Jurkat, Clone E6-1 (cell line): Measurements from ENCODE around the gene EVI5.
"Not testable (repeated sequence)": the region's sequence is repeated elsewhere in the genome, so short reads cannot be mapped to it uniquely, and the experiment has no call there.

Experiments used
- DNase-seq: peaks from one replicate; pipeline ENCODE4 v3.0.0-alpha.2; 2011; ENCODE audit warnings: low read depth, low spot score
- H3K4me3 ChIP-seq: 2 replicates; pipeline ENCODE4 v1.5.1; 2011; ENCODE audit warnings: mild to moderate bottlenecking, low read length, control low read depth, moderate library complexity

Gene EVI5

GRCh38 chr1:92708368-92708950 is 76.4 kb downstream of the EVI5 start:
- no peak for DNase-seq
- H3K4me3 ChIP-seq: no peak overlapping the region

GRCh38 chr1:92707709-92708108 is 77.2 kb downstream of the EVI5 start:
- no peak overlapping the region for H3K4me3 ChIP-seq

GRCh38 chr1:92707292-92707691 is 77.6 kb downstream of the EVI5 start:
- no peak for DNase-seq

More at GRCh38 chr1:92707709-92708108, 77.2 kb downstream of the EVI5 start:
- no peak for DNase-seq

GRCh38 chr1:92705446-92705845 is 79.5 kb downstream of the EVI5 start:
- no peak overlapping the region for H3K4me3 ChIP-seq
- no peak for DNase-seq

More at GRCh38 chr1:92707292-92707691, 77.6 kb downstream of the EVI5 start:
- H3K4me3 ChIP-seq: no peak overlapping the region

- DNase-seq: peak; percentile 9
- H3K4me3 ChIP-seq: no peak overlapping the region
Observed at GRCh38 chr1:92701147-92701546, 83.8 kb downstream of the EVI5 start.

- no peak for DNase-seq
- no peak overlapping the region for H3K4me3 ChIP-seq
Observed at GRCh38 chr1:92698932-92699331, 86.0 kb downstream of the EVI5 start.

- no peak overlapping the region for H3K4me3 ChIP-seq
- DNase-seq: no peak
Observed at GRCh38 chr1:92695104-92695503, 89.8 kb downstream of the EVI5 start.

GRCh38 chr1:92691925-92692324 is 93.0 kb downstream of the EVI5 start:
- no peak for DNase-seq
- no peak overlapping the region for H3K4me3 ChIP-seq

GRCh38 chr1:92690212-92690906 is 94.5 kb downstream of the EVI5 start:
- no peak overlapping the region for H3K4me3 ChIP-seq
- DNase-seq: no peak

- DNase-seq: no peak
- no peak overlapping the region for H3K4me3 ChIP-seq
Observed at GRCh38 chr1:92679980-92680379, 104.9 kb downstream of the EVI5 start.

- no peak for DNase-seq
- no peak overlapping the region for H3K4me3 ChIP-seq
Observed at GRCh38 chr1:92663775-92664174, 121.1 kb downstream of the EVI5 start.

- no peak overlapping the region for H3K4me3 ChIP-seq
- DNase-seq: no peak
Observed at GRCh38 chr1:92662048-92662447, 122.9 kb downstream of the EVI5 start.

GRCh38 chr1:92657701-92658100 is 127.2 kb downstream of the EVI5 start:
- no peak overlapping the region for H3K4me3 ChIP-seq
- DNase-seq: no peak

- H3K4me3 ChIP-seq: no peak overlapping the region
- DNase-seq: no peak
Observed at GRCh38 chr1:92655197-92655801, 129.6 kb downstream of the EVI5 start.

GRCh38 chr1:92653605-92654381 is 131.1 kb downstream of the EVI5 start:
- no peak for DNase-seq

GRCh38 chr1:92640686-92641085 is 144.2 kb downstream of the EVI5 start:
- H3K4me3 ChIP-seq, DNase-seq: not testable (repeated sequence)

More at GRCh38 chr1:92653605-92654381, 131.1 kb downstream of the EVI5 start:
- H3K4me3 ChIP-seq: no peak overlapping the region

- no peak for DNase-seq
- no peak overlapping the region for H3K4me3 ChIP-seq
Observed at GRCh38 chr1:92638498-92638897, 146.4 kb downstream of the EVI5 start.

- H3K4me3 ChIP-seq, DNase-seq: not testable (repeated sequence)
Observed at GRCh38 chr1:92635203-92635602, 149.7 kb downstream of the EVI5 start.

- DNase-seq: peak; percentile 30
- H3K4me3 ChIP-seq: no peak overlapping the region
Observed at GRCh38 chr1:92623187-92623778, 161.6 kb downstream of the EVI5 start.
